Neural progenitor cell (in vitro differentiated cells): Measurements from ENCODE around the gene MAPK7. TPM values are rescaled to one million over a fixed set of nuclear protein-coding genes. Genes with fewer than 3 reads are reported as not detected.

Source experiments
- DNase-seq: peaks from one replicate; pipeline ENCODE4 v3.0.0-alpha.2; 2016; ENCODE audit warnings: low spot score
- H2AFZ ChIP-seq: fragments of 200-600 bp; sonication (generic); replicated peaks from 2 replicates; pipeline ENCODE4 v1.6.1; 2016; ENCODE audit warnings: antibody characterized with exemption
- H3F3A ChIP-seq: fragments of 200-600 bp; sonication (generic); 2 replicates; pipeline ENCODE4 v1.6.1; 2016; ENCODE audit warnings: antibody characterized with exemption, low read depth
- H3K27ac ChIP-seq: fragments of 200-600 bp; sonication (generic); 2 replicates; pipeline ENCODE4 v1.5.1; 2016; ENCODE audit warnings: mild to moderate bottlenecking
- H3K27me3 ChIP-seq: fragments of 200-600 bp; sonication (generic); 2 replicates; pipeline ENCODE4 v1.6.1; 2016; ENCODE audit warnings: mild to moderate bottlenecking, moderate library complexity
- H3K36me3 ChIP-seq: fragments of 200-600 bp; sonication (generic); 2 replicates; pipeline ENCODE4 v1.5.1; 2016
- H3K4me1 ChIP-seq: fragments of 200-600 bp; sonication (generic); 2 replicates; pipeline ENCODE4 v1.6.1; 2016; ENCODE audit warnings: mixed run types
- H3K4me2 ChIP-seq: fragments of 200-600 bp; sonication (generic); 2 replicates; pipeline ENCODE4 v1.6.1; 2016
- H3K4me3 ChIP-seq: fragments of 200-600 bp; sonication (generic); 2 replicates; pipeline ENCODE4 v1.5.1; 2016
- H3K79me2 ChIP-seq: fragments of 200-600 bp; sonication (generic); 2 replicates; pipeline ENCODE4 v1.6.1; 2016; ENCODE audit warnings: low read depth
- H3K9ac ChIP-seq: fragments of 200-600 bp; sonication (generic); 2 replicates; pipeline ENCODE4 v1.6.1; 2016
- H3K9me3 ChIP-seq: fragments of 200-600 bp; sonication (generic); 2 replicates; pipeline ENCODE4 v1.5.1; 2016; ENCODE audit warnings: low read depth
- H4K20me1 ChIP-seq: fragments of 200-600 bp; sonication (generic); 2 replicates; pipeline ENCODE4 v1.6.1; 2016; ENCODE audit warnings: low read depth
- H3K27ac Mint-ChIP-seq: 3 replicates; pipeline ENCODE4 v1.8.0; 2021; ENCODE audit warnings: mixed read lengths
- H3K27me3 Mint-ChIP-seq: 2 replicates; pipeline ENCODE4 v1.8.0; 2022; ENCODE audit warnings: low read depth, mild to moderate bottlenecking, inconsistent platforms, moderate library complexity, mixed read lengths; ENCODE audit not compliant: insufficient read depth
- H3K36me3 Mint-ChIP-seq: 3 replicates; pipeline ENCODE4 v1.8.0; 2021; ENCODE audit warnings: mixed read lengths
- H3K4me1 Mint-ChIP-seq: 3 replicates; pipeline ENCODE4 v1.8.0; 2021; ENCODE audit warnings: mixed read lengths
- H3K4me3 Mint-ChIP-seq: 3 replicates; pipeline ENCODE4 v1.8.0; 2021; ENCODE audit warnings: mild to moderate bottlenecking, moderate library complexity, mixed read lengths
- H3K9me3 Mint-ChIP-seq: 3 replicates; pipeline ENCODE4 v1.8.0; 2020; ENCODE audit warnings: mixed read lengths
- EZH2 ChIP-seq: fragments of 200-600 bp; sonication (generic); IDR thresholded peaks from 2 replicates; pipeline ENCODE4 v1.6.1; 2017; ENCODE audit warnings: antibody characterized with exemption, mild to moderate bottlenecking, moderate library complexity
- EZH2phosphoT487 ChIP-seq: fragments of 200-600 bp; sonication (generic); IDR thresholded peaks from 2 replicates; pipeline ENCODE4 v1.6.1; 2017; ENCODE audit warnings: antibody characterized with exemption
- total RNA-seq: library from RNA; depleted of rRNA; stranded (reverse); fragments of >200 nt; gene quantifications from 2 replicates; pipeline ENCODE4 v1.2.3, GENCODE V29; 2015; ENCODE audit warnings: low replicate concordance
- TF ChIP-seq, protein P1 (sequence below): fragments of 200-600 bp; sonication (generic); IDR thresholded peaks from 2 replicates; pipeline ENCODE4 v1.5.1; 2017; ENCODE audit warnings: antibody characterized with exemption, mild to moderate bottlenecking

MAPK7 gene
- total RNA-seq, 1 donor from 2014 or later = 12.2 TPM

DNA sequence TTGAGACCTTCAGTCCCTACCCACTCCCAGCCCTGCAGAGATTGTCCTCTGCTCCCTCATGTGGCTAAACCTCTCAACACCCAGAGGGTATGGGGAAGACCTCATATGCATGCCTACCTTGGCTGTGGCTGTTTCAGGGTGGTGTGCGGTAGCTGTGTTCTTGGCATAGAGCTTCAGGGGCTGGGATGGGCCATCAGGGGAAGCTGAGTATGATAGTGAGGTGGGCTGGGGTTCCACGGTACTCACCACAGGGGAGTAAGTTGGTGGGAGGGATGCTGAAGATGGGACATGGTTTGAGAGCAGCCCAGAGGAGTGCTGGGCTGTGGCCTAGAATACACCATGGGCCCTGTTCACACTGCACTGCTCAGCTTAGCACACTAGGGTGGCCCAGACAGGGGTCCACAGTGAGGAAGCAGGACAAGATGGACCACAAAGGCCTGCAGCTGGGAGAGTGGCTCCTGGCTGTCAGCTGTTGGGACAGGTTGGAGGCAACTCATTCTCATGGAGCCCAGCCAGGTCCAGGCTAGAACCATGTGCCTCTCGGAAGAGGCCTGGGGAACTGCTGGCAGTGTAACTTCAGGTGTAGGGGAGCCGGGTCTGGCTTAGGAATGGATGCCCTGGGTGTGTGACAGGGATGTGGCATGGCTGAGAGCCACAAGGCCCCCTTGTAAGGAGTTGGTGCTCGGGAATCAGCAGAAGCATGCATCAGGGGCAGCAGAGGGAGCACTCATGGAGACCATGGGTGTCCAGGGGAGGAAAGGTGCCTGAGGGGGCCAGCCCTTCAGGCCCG, 5.6 kb downstream of the MAPK7 start:
- Mint-ChIP-seq H3K9me3 (no peaks in the 10 kb centered on the region), H3K27ac (no peak overlapping the region)
- H3K27ac ChIP-seq = no peak overlapping the region

DNA sequence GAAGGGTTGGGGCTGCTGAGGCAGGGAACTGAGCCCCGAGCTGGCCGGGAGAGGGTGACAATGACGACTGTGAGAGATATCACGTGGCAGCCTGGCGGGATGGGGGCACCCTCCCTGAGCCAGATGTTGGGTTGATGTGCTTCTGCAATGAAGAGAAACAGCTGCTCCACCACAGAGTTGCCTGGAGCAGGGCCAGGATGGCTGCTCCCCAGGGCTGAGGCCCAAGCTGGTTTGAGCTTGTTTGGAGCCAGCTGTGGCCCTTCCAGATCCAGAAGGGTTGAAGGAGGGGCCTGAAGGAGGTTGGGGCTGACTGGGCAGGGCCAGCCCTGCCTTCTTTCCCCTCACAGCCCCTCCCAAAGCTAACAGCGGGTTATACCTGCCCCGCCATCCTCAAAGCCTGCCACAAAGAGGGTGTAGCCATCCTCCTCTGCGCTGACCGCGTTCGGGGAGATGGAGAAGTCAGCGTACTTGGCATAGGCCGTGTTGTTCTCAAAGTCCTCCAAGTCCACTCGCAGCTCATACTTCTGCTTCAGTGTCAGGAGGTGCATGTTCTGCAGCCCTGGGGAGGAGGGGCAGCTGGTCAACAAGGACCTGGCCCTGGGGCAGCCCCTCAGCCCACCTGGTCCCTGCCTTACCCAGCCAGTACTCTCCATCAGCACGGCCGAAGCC, 6.6 kb downstream of the MAPK7 start:
- H3K36me3 ChIP-seq = peaks cover 3% of the 10 kb centered on the region
- Mint-ChIP-seq H3K4me3 (no peak overlapping the region), H3K27me3 (peaks cover 7% of the 10 kb centered on the region), H3K4me1 (peaks cover 33% of the 10 kb centered on the region), H3K9me3 (no peaks in the 10 kb centered on the region), H3K27ac (peak overlapping the region; percentile 98), H3K36me3 (peaks cover 25% of the 10 kb centered on the region)
- no peak for TF ChIP-seq EZH2phosphoT487
- TF ChIP-seq, protein P1, sequence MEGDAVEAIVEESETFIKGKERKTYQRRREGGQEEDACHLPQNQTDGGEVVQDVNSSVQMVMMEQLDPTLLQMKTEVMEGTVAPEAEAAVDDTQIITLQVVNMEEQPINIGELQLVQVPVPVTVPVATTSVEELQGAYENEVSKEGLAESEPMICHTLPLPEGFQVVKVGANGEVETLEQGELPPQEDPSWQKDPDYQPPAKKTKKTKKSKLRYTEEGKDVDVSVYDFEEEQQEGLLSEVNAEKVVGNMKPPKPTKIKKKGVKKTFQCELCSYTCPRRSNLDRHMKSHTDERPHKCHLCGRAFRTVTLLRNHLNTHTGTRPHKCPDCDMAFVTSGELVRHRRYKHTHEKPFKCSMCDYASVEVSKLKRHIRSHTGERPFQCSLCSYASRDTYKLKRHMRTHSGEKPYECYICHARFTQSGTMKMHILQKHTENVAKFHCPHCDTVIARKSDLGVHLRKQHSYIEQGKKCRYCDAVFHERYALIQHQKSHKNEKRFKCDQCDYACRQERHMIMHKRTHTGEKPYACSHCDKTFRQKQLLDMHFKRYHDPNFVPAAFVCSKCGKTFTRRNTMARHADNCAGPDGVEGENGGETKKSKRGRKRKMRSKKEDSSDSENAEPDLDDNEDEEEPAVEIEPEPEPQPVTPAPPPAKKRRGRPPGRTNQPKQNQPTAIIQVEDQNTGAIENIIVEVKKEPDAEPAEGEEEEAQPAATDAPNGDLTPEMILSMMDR = no peak
- no peak for TF ChIP-seq EZH2
- peaks cover 17% of the 10 kb centered on the region for H3K79me2 ChIP-seq
- H3K4me1 ChIP-seq = peaks cover 17% of the 10 kb centered on the region
- DNase-seq = no peak
- no peaks in the 10 kb centered on the region for H3K27me3 ChIP-seq
- H2AFZ ChIP-seq = no peak overlapping the region
- no peak overlapping the region for H3K4me2 ChIP-seq
- H4K20me1 ChIP-seq = peaks cover 18% of the 10 kb centered on the region
- no peaks in the 10 kb centered on the region for H3K9me3 ChIP-seq
- peaks cover 22% of the 10 kb centered on the region for H3F3A ChIP-seq
- H3K27ac ChIP-seq = no peak overlapping the region
- no peak overlapping the region for H3K4me3 ChIP-seq
- H3K9ac ChIP-seq = no peak overlapping the region

More for the DNA sequence above, 5.6 kb downstream of the MAPK7 start:
- Histone ChIP-seq H3K9me3 (no peaks in the 10 kb centered on the region), H3K4me2 (no peak overlapping the region), H3F3A (peaks cover 22% of the 10 kb centered on the region), H3K4me1 (peaks cover 21% of the 10 kb centered on the region), H4K20me1 (peaks cover 28% of the 10 kb centered on the region), H3K36me3 (peaks cover 4% of the 10 kb centered on the region), H3K4me3 (no peak overlapping the region), H3K9ac (no peak overlapping the region), H3K27me3 (no peaks in the 10 kb centered on the region), H2AFZ (no peak overlapping the region), H3K79me2 (peaks cover 27% of the 10 kb centered on the region)
- peaks cover 39% of the 10 kb centered on the region for H3K4me1 Mint-ChIP-seq
- no peak for DNase-seq
- peaks cover 32% of the 10 kb centered on the region for H3K36me3 Mint-ChIP-seq
- no peak for TF ChIP-seq EZH2phosphoT487
- no peak for TF ChIP-seq EZH2
- TF ChIP-seq, protein P1 = no peak
- peaks cover 11% of the 10 kb centered on the region for H3K27me3 Mint-ChIP-seq
- no peak overlapping the region for H3K4me3 Mint-ChIP-seq

DNA sequence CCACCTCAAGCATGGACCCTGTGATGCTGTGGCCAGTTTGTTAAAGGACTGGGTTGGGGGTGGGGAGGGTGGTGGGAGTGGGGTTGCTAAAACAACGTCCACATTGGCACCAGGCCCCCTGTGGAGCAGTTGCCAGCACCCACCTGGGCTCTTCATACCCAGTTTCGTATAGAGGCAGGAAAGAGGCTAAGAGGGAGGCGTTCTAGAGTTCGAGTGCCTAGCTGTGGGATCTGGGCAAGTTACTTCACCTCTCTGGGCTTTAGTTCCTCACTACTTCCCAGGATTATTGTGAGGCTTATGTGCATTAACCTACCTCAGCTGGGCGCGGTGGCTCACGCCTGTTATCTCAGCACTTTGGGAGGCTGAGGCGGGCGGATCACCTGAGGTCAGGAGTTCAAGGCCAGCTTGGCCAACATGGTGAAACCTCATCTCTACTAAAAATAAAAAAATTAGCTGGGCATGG, 7.3 kb downstream of the MAPK7 start:
- peaks cover 30% of the 10 kb centered on the region for H3K4me1 Mint-ChIP-seq
- Histone ChIP-seq H3K79me2 (peaks cover 10% of the 10 kb centered on the region), H3K27ac (no peak overlapping the region), H3K36me3 (no peaks in the 10 kb centered on the region), H3K27me3 (no peaks in the 10 kb centered on the region), H3F3A (peaks cover 22% of the 10 kb centered on the region), H3K9ac (no peak overlapping the region), H3K9me3 (no peaks in the 10 kb centered on the region), H3K4me1 (peaks cover 18% of the 10 kb centered on the region), H4K20me1 (peaks cover 14% of the 10 kb centered on the region), H3K4me2 (no peak overlapping the region), H2AFZ (no peak overlapping the region), H3K4me3 (no peak overlapping the region)
- H3K9me3 Mint-ChIP-seq = no peaks in the 10 kb centered on the region
- no peak overlapping the region for H3K27ac Mint-ChIP-seq
- H3K4me3 Mint-ChIP-seq = no peak overlapping the region
- TF ChIP-seq, protein P1 = no peak
- TF ChIP-seq EZH2phosphoT487 = no peak
- H3K36me3 Mint-ChIP-seq = peaks cover 18% of the 10 kb centered on the region
- no peak for DNase-seq
- peaks cover 7% of the 10 kb centered on the region for H3K27me3 Mint-ChIP-seq
